Subcutaneous adipose tissue (tissue), 4 donors: Measurements from ENCODE around the gene FCAMR. TPM values are rescaled to one million over a fixed set of nuclear protein-coding genes. Genes with fewer than 3 reads are reported as not detected.

ENCODE experiments used
- CTCF ChIP-seq: fragments of 450-650 bp; IDR thresholded peaks from one replicate; pipeline ENCODE4 v1.5.1; 2016; ENCODE audit warnings: low read depth, mild to moderate bottlenecking, control low read depth, antibody characterized with exemption, moderate library complexity
- total RNA-seq, 4 donors: library from RNA; depleted of rRNA; stranded (reverse); fragments of >200 nt; gene quantifications; one replicate each; pipeline ENCODE4 v1.1.0, GENCODE V29; 2016

Gene FCAMR
- total RNA-seq, 4 donors from 2014 or later: not detected

DNA sequence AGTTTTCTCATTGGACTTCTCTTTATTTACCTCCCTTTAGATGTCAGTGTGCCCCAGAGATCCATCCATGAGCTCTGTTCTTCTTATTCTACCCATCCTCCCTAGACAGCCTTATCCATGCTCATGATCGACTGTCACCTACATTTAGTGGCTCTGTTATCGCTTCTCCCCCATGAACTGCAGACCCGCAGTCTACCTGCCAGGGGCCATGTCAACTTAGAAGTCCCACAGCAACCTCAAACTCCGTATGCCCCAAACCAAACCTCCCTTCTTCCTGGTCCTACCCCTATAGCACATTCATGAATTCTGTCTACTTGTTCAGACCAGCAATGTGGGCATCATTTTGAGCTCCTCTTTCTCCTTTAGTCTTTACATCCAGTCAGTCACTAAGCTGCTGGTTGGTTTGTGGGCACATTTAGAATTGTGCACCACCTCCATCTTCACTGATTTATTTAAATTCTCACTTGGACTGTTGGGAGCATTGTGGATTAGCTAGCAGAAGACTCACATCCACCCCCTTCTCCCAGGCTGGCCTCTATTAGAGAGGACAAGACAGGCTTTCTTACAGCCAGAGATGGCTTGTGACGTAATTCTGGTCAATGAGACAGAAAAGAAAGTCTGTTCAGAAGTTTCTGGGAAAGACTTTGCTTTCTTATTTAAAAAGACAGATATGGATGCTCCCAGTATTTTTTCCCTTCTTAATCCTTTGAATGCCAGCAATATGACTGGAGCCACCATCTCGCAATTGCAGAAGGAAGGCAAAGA is 43.2 kb upstream of the FCAMR start:
- no peak for TF ChIP-seq CTCF

GRCh38 chr1:207010726-207011125 is 40.5 kb upstream of the FCAMR start:
- TF ChIP-seq CTCF: no peak

GRCh38 chr1:207009945-207010344 is 39.7 kb upstream of the FCAMR start:
- no peak for TF ChIP-seq CTCF

- no peak for TF ChIP-seq CTCF
Observed at GRCh38 chr1:207009182-207009850, 39.1 kb upstream of the FCAMR start.

- TF ChIP-seq CTCF: no peak
Observed at GRCh38 chr1:207007352-207008033, 37.2 kb upstream of the FCAMR start.

- TF ChIP-seq CTCF: no peak
Observed at GRCh38 chr1:207006914-207007313, 36.7 kb upstream of the FCAMR start.

DNA sequence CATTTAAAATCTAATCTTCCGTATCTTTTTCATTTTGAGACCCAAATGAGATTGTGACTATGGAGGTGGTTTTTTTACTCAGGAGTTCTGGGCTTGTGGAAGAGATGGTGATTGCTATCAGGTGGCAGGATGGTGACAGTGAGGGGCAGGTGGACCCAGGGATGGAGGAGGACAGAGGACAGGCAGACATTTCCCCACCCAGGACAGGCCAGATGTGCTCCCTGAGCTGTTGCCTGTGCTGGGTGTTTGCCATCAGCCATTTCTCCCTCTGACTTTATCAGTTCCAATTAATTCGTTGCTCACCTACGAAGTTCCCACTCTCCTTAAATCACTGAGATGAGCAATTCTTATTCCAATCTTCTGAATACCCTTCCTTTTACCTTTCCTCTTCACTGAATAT is 35.8 kb upstream of the FCAMR start:
- TF ChIP-seq CTCF: no peak
